Sciatic nerve (tissue), 2 donors: Measurements from ENCODE around the gene ANKS3. TPM values are rescaled to one million over a fixed set of nuclear protein-coding genes. Genes with fewer than 3 reads are reported as not detected.

ENCODE experiments used
- ATAC-seq: fragments of 200-7000 bp; cut with Tn5 transposase; one replicate; pipeline ENCODE4 v1.9.1; 2020; ENCODE audit warnings: mild to moderate bottlenecking, moderate library complexity
- DNase-seq: peaks from one replicate; pipeline ENCODE4 v3.0.0-alpha.2; 2020; ENCODE audit warnings: low spot score
- intact Hi-C: fragments of 100-400 bp; cut with DNase I; formaldehyde crosslinking; loops from one replicate; pipeline ENCODE4 v1.14.2; 2022
- total RNA-seq: library from RNA; stranded (reverse); fragmentation: NEBNext Ultra II Directional; extraction: Animal tissue kit (Norgen Biotek cat#: 25700); gene quantifications from one replicate; pipeline ENCODE4 v1.2.1, GENCODE V29; 2021
- donor health status: DM: no; HTN: no; CAD: no.
- donor health status: DM: no; HTN: no; CAD: no.

The ANKS3 gene, protein sequence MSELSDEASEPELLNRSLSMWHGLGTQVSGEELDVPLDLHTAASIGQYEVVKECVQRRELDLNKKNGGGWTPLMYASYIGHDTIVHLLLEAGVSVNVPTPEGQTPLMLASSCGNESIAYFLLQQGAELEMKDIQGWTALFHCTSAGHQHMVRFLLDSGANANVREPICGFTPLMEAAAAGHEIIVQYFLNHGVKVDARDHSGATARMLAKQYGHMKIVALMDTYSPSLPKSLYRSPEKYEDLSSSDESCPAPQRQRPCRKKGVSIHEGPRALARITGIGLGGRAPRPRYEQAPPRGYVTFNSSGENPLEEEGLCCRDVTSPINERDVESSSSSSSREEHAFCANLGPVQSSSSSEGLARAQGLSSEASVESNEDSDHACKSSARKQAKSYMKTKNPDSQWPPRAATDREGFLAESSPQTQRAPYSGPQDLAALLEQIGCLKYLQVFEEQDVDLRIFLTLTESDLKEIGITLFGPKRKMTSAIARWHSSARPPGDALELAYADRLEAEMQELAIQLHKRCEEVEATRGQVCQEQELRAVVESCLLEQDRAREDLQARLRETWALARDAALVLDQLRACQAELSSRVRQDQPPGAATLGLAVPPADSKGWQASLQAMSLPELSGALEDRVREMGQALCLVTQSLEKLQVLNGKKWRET
- total RNA-seq = 34.4 TPM

DNA sequence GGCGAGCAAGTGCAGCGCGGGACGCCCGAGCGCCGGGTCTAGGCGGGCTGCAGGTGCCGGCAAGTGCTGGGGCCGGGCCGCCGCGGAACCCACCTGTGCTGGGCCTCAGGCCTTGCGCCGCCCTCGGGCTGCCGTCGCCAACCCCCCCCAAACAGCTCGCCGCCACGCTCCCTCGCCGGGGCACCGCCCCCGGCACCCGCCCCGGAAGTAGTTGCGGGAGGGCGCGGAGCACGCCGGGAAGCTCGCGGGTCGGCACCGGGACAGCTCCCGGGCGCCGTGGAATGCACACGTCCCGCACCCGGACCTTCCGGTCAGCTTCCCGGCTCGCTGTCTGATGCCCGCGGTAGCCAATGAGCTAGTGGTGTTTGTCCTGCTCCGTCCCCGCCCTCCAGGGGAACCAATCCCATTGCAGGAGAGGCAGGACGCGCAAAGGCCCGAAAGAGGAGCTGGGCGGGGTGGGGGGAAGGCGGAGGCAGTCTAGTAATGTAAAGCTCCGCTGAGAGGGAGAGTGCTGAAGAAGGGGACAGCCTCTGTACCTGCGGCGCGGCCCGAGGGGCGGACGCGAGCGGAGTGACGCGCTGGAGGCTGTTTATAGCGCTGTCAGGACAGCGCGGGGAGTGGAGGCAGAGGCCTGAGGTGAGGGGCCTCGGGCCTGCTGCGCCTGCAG, at the start of gene ANKS3, which contains the start of gene DNAAF8:
ANKS3 (minus strand) TSS at position 209 of the 667 bp plus-strand sequence. CDS start 4,122 bp downstream, outside the sequence.
DNAAF8 (plus strand) TSS at position 475 of the 667 bp plus-strand sequence. CDS start 1,978 bp downstream, outside the sequence.
- intact Hi-C loops = no loop called here
- peak; percentile 95 for DNase-seq
- peak; percentile 98 for ATAC-seq

GRCh38 chr16:4783251-4783950, 49.3 kb upstream of the ANKS3 start:
- ATAC-seq (no peak), DNase-seq (no peak)
- intact Hi-C loops = no loop called here

DNA sequence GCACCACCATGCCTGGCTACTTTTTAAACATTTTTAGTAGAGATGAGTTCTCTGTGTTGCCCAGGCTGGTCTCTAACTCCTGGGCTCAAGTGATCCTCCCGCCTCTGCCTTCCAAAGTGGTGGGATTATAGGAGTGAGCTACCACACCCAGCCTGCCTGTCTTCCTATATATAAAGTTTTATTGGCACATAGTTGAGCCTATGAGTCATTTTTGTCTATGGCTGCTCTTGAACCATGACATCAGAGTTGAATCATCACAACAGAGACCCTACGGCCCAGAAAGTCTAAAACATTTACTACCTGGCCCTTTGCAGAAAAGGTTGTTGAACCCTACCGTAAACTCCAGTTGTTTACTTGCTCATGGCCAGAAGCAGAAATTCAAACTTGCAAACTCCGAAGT, 46.2 kb upstream of the ANKS3 start:
- ATAC-seq (no peak), DNase-seq (no peak)
- intact Hi-C loops = no loop called here

GRCh38 chr16:4778050-4778392, 44.0 kb upstream of the ANKS3 start:
- ATAC-seq = no peak
- no peak for DNase-seq
- intact Hi-C loops = no loop called here

- DNase-seq (no peak), ATAC-seq (no peak)
- intact Hi-C loops = no loop called here
These were observed 43.4 kb upstream of the ANKS3 start for GRCh38 chr16:4777339-4778049.

GRCh38 chr16:4776141-4776705, 42.2 kb upstream of the ANKS3 start:
- ATAC-seq (no peak), DNase-seq (no peak)
- intact Hi-C loops = no loop called here

- intact Hi-C loops = no loop called here
- no peak for ATAC-seq
These were observed 40.9 kb upstream of the ANKS3 start for GRCh38 chr16:4775005-4775404.

DNA sequence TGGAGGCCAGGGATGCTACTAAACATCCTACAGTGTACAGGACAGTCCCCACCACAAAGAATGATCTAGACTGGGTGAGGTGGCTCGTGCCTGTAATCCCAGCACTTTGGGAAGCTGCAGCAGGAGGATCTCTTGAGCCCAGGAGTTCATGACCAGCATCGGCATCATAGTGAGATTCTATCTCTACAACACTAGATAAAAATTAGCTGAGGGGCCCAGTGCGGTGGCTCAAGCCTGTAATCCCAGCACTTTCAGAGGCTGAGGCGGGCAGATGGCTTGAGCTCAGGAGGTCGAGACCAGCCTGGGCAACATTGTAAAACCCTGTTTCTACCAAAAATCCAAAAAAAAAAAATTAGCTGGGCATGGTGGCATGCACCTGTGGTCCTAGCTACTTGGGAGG, 38.3 kb upstream of the ANKS3 start:
- ATAC-seq = no peak
- intact Hi-C loops = loop anchor here (5.0 kb wide), 1 partner anchor 185 kb away; the partner anchor contains the start of gene SEC14L5
- DNase-seq = no peak

More at GRCh38 chr16:4775005-4775404, 40.9 kb upstream of the ANKS3 start:
- DNase-seq = no peak

- intact Hi-C loops = loop anchor here (5.0 kb wide), 1 partner anchor 186 kb away; the partner anchor contains the start of gene SEC14L5
- ATAC-seq (no peak), DNase-seq (no peak)
These were observed 37.6 kb upstream of the ANKS3 start for GRCh38 chr16:4771646-4772045.

GRCh38 chr16:4769306-4769638, 35.2 kb upstream of the ANKS3 start:
- no peak for DNase-seq
- no peak for ATAC-seq
- intact Hi-C loops = no loop called here

DNA sequence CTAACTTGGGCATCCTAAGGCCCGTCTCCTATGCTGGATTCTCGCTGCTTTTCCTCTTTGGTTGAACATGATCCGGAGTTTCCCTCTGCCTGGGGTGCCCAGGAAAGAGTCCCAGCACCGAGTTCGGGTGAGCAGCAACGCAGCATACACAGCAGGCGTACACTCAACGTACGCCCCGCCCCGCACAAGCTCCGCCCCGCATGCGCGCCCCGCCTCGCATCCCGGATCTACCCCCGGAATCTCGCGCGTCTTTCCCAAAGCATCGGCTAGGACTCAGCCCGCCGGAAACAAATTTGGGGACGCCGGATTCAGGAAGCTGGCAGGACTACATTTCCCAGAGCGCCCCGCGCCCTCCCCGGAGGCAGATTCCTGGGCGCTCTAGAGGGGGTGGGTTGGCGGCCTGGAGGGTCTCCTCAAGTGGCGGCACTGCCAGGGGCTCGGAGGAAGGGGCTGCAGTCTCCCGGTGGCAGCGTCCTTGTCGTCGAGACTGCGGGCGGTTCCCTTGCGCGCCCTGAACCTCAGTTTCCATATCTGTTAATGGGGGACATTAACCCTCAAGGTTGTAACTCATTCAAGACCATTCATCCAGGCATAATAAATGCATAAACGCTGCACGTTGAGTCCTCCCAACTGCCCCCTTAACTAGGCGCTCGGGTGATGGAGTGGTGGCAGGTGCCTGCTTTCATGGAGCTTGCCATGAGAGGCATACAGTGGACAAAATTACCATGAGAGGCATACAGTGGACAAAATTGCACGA, 34.7 kb upstream of the ANKS3 start:
- peak; percentile 96 for ATAC-seq

DNA sequence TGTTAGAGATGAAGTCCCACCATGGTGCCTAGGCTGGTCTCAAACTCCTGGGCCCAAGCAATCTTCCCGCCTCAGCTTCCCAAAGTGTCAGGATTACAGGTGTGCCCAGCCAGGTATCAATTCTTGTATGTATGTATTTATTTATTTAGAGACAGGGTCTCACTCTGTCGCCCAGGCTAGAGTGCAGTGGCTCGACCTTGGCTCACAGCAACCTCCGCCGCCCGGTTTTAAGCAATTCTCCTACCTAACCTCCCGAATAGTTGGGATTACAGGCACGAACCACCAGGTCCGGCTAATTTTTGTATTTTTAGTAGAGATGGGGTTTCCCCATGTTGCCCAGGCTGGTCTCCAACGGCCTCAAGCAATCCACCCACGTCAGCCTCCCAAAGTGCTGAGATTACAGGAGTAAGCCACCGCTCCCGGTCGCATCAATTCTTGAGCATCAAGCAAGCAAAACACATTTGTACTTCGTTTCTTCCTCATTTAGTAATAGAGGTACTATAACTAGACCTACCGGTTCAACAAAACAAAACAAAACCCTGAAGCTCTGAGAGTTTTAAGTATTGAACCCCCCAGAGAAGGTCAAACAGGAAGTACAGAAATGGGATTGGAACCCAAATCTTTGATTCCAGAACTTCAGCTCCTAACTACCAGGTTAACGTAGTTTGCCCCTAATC, 33.9 kb upstream of the ANKS3 start:
- ATAC-seq = peak; percentile 9
- intact Hi-C loops = no loop called here
- DNase-seq = no peak

More for the DNA sequence above, 34.7 kb upstream of the ANKS3 start:
- intact Hi-C loops = no loop called here
- peak; percentile 98 for DNase-seq

DNA sequence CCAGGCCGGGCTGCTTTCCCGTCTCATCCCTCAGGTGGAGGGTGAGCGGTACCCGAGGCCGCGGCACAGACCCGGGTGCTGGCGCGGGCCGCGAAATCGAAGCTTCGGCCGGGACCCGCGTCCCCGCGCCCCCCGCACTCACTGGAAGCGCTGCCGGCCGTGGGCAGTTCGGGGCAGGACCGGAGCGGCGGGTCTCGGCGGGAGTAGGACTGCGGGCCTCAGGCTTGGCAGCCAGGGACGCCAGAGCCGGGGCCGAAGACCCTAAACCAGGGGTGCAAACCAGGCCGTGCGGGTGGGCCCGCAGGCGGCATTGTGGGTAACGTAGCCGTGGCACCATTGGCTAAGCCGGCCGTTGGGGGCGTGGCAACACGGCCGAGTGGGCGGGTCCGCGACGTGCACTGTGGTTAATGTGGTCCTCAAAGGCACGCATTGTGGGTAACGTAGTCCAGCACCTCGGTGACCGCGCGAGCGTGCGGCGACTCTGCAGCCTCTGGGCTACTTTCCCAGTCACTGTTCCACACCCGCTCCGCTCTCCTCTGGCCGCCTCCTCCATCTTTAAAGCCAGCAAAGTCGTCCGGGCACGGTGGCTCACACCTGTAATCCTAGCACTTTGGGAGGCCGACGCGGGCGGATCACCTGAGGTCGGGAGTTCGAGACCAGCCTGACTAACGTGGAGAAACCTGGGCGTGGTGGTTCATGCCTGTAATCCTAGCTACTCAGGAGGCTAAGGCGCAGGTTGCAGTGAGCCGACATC, 33.0 kb upstream of the ANKS3 start, which contains the start of gene ZNF500:
ZNF500 (minus strand) TSS at position 288 of the 754 bp plus-strand sequence. CDS start 1,184 bp downstream, outside the sequence.
- intact Hi-C loops = no loop called here
- DNase-seq (peak; percentile 99), ATAC-seq (peak; percentile 96)

GRCh38 chr16:4765511-4766474, 31.7 kb upstream of the ANKS3 start:
- intact Hi-C loops = no loop called here
- DNase-seq (no peak), ATAC-seq (no peak)

DNA sequence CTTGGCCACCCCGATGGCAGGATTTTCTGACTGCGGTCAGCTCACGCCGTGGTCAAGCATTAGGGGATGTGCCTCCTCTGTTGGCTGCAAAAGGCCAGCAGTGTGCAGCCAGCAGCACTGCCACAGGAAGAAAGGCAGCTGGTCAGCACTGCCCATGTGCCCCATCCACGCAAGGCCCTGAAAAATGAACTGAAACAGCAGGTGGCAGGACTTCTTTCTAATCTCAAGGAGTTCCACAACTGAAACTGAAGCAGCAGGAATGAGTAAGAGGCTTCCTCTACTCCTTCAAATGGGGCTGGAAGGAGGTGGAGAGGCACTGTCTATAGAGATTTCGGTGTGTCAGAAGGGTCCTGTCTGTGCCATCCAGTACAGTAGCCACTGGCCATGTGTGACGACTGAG, 29.7 kb upstream of the ANKS3 start:
- no peak for ATAC-seq
- intact Hi-C loops = no loop called here
- DNase-seq = no peak
